Esophagus squamous epithelium (tissue), 5 donors: Measurements from ENCODE around the gene NEDD4L. TPM values are rescaled to one million over a fixed set of nuclear protein-coding genes. Genes with fewer than 3 reads are reported as not detected.
A peak's percentile ranks its signal among the peaks of the same experiment; 100 is the strongest.

Source experiments
- DNase-seq: peaks from one replicate; lab custom pipeline; 2025; lab: John Stamatoyannopoulos, UW
- H3K27ac ChIP-seq, 4 donors: fragments of 200-600 bp; sonication (generic); one replicate each; pipeline ENCODE4 v1.5.1; 2016 to 2019; ENCODE audit warnings: mild to moderate bottlenecking in 1 of 4
- H3K27me3 ChIP-seq, 4 donors: fragments of 200-600 bp; sonication (generic); 1 replicate in 3 of 4; 2 replicates in 1 of 4; pipeline versions ENCODE4 v1.5.1 to v1.6.0; 2017 to 2021; ENCODE audit warnings: antibody characterized with exemption in 1 of 4
- H3K36me3 ChIP-seq, 3 donors: fragments of 200-600 bp; sonication (generic); one replicate each; pipeline ENCODE4 v1.5.1; 2016 to 2019
- H3K4me1 ChIP-seq, 3 donors: fragments of 200-600 bp; sonication (generic); one replicate each; pipeline ENCODE4 v1.5.1; 2017 to 2019
- H3K4me3 ChIP-seq, 4 donors: fragments of 200-600 bp; sonication (generic); 1 replicate in 3 of 4; 2 replicates in 1 of 4; pipeline ENCODE4 v1.5.1; 2016 to 2019; ENCODE audit warnings: mild to moderate bottlenecking in 2 of 4, moderate library complexity in 1 of 4
- H3K9me3 ChIP-seq, 3 donors: fragments of 200-600 bp; sonication (generic); one replicate each; pipeline ENCODE4 v1.5.1; 2016 to 2019
- POLR2A ChIP-seq, 4 donors: fragments of 450-650 bp; IDR thresholded peaks; one replicate each; pipeline ENCODE4 v1.6.1; 2017; ENCODE audit warnings: antibody characterized with exemption in 4 of 4, mild to moderate bottlenecking in 4 of 4, moderate library complexity in 3 of 4
- WGBS, 2 donors: methylation state at CpG; one replicate each; pipeline ENCODE4 v1.1.5; 2018; 5-methylcytosine and 5-hydroxymethylcytosine counted together
- intact Hi-C: fragments of 100-400 bp; cut with DNase I; formaldehyde crosslinking; loops from one replicate; pipeline ENCODE4 v1.15.0; 2022
- total RNA-seq, 4 donors: library from RNA; depleted of rRNA; stranded (reverse); fragments of >200 nt; gene quantifications; one replicate each; pipeline ENCODE4 v1.1.0, GENCODE V29; 2016
- TF ChIP-seq, protein P1 (sequence below), 6 experiments: fragments of 450-650 bp in 4 of 6; fragments of 200-600 bp in 2 of 6; sonication (generic) in 2 of 6; IDR thresholded peaks; one replicate each; pipeline ENCODE4 v1.5.1; 2016 to 2019; ENCODE audit warnings: antibody characterized with exemption in 6 of 6, mild to moderate bottlenecking in 4 of 6, moderate library complexity in 4 of 6
- donor health status: DM: yes; HTN: yes; CAD: no.

NEDD4L gene
- total RNA-seq, 4 donors from 2014 or later = 17.0 to 27.6 (median 21.9) TPM

DNA sequence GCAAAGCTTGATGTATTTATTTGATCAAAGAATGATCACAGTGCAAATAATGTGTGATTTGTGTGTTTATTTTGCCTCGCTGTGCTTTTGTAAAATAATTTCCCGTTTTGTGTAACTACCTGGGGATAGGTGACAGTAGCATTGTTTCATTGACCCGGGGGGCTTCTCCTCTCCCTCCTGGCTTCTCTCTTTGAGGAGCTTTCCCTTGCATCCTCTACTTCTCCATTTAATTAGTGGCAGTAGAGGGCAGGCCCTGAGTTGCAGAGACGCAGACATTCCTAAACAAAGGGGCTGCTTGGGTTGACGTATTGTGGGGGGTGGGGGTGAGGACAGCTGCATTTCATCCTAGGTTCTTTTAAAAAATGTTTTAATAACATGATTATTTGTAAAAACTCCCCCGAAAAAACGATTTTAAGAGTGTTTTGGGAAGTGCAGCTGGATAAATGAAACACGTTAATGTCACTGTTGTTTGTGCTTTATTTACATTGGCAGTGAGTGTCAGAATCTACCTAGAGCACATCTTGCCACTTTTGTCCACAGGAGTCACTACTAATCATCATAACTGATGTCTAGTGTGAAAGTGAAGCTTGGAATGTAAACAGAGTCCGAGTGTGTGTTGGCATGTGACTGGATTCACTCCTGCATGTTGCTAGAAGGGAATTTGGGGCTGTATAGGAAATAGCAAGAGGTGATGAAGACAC is 2.2 kb downstream of the NEDD4L start:
- intact Hi-C loops = loop anchor here (10.0 kb wide), 1 partner anchor 161 kb away; no protein-coding TSS in a partner anchor
- H3K4me1 ChIP-seq = peaks cover 0 to 45% (median 14%) of the 10 kb centered on the region in 3 donors
- 27 to 29% methylated on average over 9 of the region's 9 CpGs for WGBS, 2 donors
- H3K36me3 ChIP-seq = no peaks in the 10 kb centered on the region
- DNase-seq = no peak
- peak overlapping the region; percentile 19 to 93 (median 87) for H3K27ac ChIP-seq
- H3K4me3 ChIP-seq = peak overlapping the region; percentile 66 to 92 (median 86)
- H3K9me3 ChIP-seq = no peaks in the 10 kb centered on the region
- TF ChIP-seq POLR2A (IDR thresholded peaks at IDR 0.05) = no peak
- TF ChIP-seq, protein P1, sequence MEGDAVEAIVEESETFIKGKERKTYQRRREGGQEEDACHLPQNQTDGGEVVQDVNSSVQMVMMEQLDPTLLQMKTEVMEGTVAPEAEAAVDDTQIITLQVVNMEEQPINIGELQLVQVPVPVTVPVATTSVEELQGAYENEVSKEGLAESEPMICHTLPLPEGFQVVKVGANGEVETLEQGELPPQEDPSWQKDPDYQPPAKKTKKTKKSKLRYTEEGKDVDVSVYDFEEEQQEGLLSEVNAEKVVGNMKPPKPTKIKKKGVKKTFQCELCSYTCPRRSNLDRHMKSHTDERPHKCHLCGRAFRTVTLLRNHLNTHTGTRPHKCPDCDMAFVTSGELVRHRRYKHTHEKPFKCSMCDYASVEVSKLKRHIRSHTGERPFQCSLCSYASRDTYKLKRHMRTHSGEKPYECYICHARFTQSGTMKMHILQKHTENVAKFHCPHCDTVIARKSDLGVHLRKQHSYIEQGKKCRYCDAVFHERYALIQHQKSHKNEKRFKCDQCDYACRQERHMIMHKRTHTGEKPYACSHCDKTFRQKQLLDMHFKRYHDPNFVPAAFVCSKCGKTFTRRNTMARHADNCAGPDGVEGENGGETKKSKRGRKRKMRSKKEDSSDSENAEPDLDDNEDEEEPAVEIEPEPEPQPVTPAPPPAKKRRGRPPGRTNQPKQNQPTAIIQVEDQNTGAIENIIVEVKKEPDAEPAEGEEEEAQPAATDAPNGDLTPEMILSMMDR (IDR thresholded peaks at IDR 0.05) = no peak
- no peaks in the 10 kb centered on the region for H3K27me3 ChIP-seq

DNA sequence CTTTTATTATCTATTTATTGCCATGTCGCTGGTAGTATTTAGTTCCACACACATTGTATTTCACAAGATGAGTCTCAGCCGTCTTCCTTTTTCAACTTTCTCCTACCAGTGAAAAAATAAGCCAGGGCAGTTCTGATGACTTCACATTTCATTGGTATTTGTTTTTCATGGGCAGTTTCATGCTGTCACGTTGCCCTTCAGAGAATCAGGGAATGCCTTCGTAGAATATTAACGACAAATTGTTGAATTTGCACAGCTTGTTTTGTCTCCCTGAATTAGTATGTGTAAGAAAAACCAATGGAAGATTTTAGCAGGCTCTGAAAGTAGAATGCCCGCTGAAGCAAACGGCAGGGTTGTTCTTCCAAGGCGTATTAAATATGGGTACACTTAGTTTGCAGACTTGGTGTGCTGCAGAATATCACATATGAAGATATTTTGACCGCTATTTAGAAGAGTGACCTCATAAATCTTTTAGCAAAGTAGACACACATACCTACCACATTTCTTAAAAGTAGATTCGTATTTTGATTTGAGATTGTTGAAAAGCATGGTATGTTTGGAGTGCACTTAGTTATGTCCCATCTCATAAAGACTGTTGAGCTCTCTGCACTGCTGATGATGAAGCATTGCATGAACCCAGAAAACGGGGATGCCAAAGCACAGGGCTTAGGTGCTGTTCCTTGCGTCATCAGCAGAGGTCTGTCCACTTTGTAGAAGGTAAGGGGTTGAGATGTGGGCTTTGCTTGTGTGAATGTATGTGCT is 2.9 kb downstream of the NEDD4L start:
- Histone ChIP-seq H3K36me3 (no peaks in the 10 kb centered on the region), H3K27me3 (no peaks in the 10 kb centered on the region), H3K4me3 (no peak overlapping the region), H3K4me1 (peaks cover 0 to 45% (median 14%) of the 10 kb centered on the region in 3 donors), H3K27ac (peak overlapping the region in 2 of 4 donors; percentile 19 to 93), H3K9me3 (no peaks in the 10 kb centered on the region)
- TF ChIP-seq POLR2A (IDR thresholded peaks at IDR 0.05) = no peak
- TF ChIP-seq, protein P1 (IDR thresholded peaks at IDR 0.05) = no peak
- intact Hi-C loops = loop anchor here (10.0 kb wide), 1 partner anchor 162 kb away; no protein-coding TSS in a partner anchor
- 70 to 84% methylated on average over 12 of the region's 12 CpGs for WGBS, 2 donors
- DNase-seq = no peak

DNA sequence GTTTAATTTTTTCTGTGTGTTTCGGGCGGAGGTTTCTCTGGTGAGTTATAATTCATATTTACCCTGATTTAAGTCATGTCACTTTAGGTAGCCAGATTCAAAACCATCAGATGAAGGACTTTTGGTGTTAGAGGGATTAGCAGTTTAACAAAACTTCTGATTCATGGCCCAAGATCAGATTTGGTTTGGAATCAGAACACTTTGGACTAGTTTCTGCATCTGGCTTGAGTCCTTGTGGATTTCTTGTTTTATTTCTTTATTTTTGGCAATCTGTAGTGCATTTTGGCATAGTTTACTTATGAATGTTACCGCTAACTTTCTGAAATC is 3.5 kb downstream of the NEDD4L start:
- Histone ChIP-seq H3K9me3 (no peaks in the 10 kb centered on the region), H3K27ac (no peak overlapping the region), H3K36me3 (no peaks in the 10 kb centered on the region), H3K4me1 (peaks cover 0 to 45% (median 14%) of the 10 kb centered on the region in 3 donors), H3K27me3 (no peaks in the 10 kb centered on the region), H3K4me3 (no peak overlapping the region)
- intact Hi-C loops = loop anchor here (10.0 kb wide), 1 partner anchor 163 kb away; no protein-coding TSS in a partner anchor
- no peak for DNase-seq
- WGBS, 2 donors = 82 to 91% methylated on average over 3 of the region's 3 CpGs
- TF ChIP-seq, protein P1 (IDR thresholded peaks at IDR 0.05) = no peak
- no peak for TF ChIP-seq POLR2A (IDR thresholded peaks at IDR 0.05)

DNA sequence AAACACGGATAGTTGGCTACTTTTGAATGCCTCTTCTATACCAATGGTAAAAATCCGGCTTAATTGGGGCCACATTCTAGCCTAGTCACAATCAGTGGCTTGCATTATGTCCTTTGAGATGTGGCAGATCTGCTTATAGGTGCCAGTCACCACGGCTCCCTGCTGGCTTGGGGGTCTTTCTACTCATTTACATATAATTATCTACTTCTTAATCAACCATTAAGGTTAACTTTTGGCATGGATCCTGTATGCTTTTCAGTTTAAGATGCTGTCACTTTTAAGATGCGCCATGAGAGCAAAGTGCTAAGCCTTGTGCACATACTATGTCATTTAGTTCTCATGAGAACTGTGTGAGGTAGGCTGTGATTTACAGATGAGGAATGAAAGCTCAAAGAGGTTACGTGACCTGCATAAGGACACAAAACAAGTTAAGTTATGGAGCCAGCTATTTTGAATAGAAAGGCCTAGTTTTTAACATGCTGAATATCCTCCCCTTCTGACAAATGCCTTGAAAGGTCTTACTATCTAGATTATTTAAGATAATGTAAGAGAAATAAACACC is 4.1 kb downstream of the NEDD4L start:
- 80 to 83% methylated on average over 5 of the region's 5 CpGs for WGBS, 2 donors
- Histone ChIP-seq H3K4me3 (no peak overlapping the region), H3K27me3 (no peaks in the 10 kb centered on the region), H3K27ac (no peak overlapping the region), H3K9me3 (no peaks in the 10 kb centered on the region), H3K4me1 (peaks cover 0 to 39% (median 10%) of the 10 kb centered on the region in 3 donors), H3K36me3 (no peaks in the 10 kb centered on the region)
- intact Hi-C loops = loop anchor here (10.0 kb wide), 1 partner anchor 163 kb away; no protein-coding TSS in a partner anchor
- no peak for DNase-seq
- TF ChIP-seq POLR2A (IDR thresholded peaks at IDR 0.05) = no peak
- TF ChIP-seq, protein P1 (IDR thresholded peaks at IDR 0.05) = no peak
